Cortex of kidney (tissue), 1 donor: Measurements from ENCODE around the gene MROH2B.
"Not testable (repeated sequence)": the region's sequence is repeated elsewhere in the genome, so short reads cannot be mapped to it uniquely, and the experiment has no call there.

ENCODE experiments used
- DNase-seq: peaks from one replicate; lab custom pipeline; 2025; lab: John Stamatoyannopoulos, UW

Gene MROH2B

GRCh38 chr5:41022600-41022999 is 48.5 kb downstream of the MROH2B start:
- not testable (repeated sequence) for DNase-seq

- no peak for DNase-seq
Measured at GRCh38 chr5:41012318-41012717, 58.8 kb downstream of the MROH2B start.

- no peak for DNase-seq
Measured at GRCh38 chr5:41010572-41010971, 60.6 kb downstream of the MROH2B start.

GRCh38 chr5:41009232-41009631 is 61.9 kb downstream of the MROH2B start:
- no peak for DNase-seq

- no peak for DNase-seq
Measured at GRCh38 chr5:41004931-41005330, 66.2 kb downstream of the MROH2B start.

- no peak for DNase-seq
Measured at GRCh38 chr5:41003670-41004376, 67.3 kb downstream of the MROH2B start.

GRCh38 chr5:40999966-41000365 is 71.2 kb downstream of the MROH2B start:
- no peak for DNase-seq

GRCh38 chr5:40999142-40999541 is 72.0 kb downstream of the MROH2B start:
- DNase-seq = no peak

- no peak for DNase-seq
Measured at GRCh38 chr5:40995801-40996586, 75.1 kb downstream of the MROH2B start.

DNA sequence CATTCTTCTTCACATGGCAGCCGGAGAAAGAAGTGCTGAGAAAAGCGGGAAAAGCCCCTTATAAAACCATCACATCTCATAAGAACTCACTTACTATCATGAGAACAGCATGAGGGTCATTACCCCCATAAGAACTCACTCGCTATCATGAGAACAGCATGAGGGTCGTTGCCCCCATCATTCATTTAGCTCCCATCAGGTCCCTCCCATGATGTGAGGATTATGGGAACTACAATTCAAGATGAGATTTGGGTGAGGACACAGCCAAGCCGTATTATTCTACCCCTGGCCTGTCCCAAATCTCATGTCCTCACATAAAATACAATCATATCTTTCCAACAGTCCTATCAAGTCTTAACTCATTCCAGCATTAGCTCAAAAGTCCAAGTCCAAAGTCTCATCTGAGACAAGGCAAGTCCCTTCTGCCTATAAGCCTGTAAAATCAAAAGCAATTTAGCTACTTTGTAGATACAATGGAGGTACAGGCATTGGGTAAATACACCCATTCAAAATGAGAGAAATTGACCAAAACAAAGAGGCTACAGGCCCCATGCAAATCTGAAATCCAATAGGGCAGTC is 79.1 kb downstream of the MROH2B start:
- no peak for DNase-seq

GRCh38 chr5:40991168-40991980 is 79.8 kb downstream of the MROH2B start:
- no peak for DNase-seq

GRCh38 chr5:40988746-40989510 is 82.2 kb downstream of the MROH2B start:
- no peak for DNase-seq

DNA sequence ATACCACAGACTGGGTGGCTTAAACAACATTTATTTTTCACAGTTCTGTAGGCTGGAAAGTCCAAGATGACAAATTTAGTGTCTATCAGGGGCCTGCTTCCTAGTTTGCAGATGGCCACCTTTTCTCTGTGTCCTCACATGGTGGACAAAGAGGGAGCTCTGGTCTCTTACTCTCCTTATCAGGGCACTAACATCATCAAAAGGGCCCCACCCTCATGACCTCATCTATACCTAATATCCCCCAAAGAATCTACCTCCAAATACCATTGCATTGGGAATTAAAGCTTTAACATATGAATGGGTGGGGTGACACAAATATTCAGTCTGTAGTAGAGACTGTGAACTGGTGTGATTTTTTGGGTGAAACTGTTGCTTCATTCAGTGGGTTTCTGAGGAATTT is 83.8 kb downstream of the MROH2B start:
- DNase-seq = no peak

DNA sequence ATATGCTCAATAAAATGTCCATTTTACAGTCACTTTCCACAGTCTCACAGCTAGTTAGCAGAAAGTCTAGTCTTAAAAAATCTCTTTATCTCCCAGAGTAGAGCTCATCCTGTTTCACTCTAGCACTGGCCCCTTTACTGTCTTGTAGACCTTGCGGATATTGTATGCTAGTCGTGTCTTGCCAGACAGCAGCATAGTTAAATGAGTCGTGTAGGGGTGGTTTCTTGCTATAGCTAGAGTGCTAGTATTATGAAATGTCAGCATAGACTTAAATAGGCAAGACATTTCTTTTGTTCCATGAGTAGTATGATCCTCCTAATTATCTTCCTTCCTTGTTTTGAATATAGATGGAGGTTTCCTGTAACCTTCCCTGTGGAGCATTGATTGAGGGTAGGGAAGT is 84.5 kb downstream of the MROH2B start:
- DNase-seq = no peak

DNA sequence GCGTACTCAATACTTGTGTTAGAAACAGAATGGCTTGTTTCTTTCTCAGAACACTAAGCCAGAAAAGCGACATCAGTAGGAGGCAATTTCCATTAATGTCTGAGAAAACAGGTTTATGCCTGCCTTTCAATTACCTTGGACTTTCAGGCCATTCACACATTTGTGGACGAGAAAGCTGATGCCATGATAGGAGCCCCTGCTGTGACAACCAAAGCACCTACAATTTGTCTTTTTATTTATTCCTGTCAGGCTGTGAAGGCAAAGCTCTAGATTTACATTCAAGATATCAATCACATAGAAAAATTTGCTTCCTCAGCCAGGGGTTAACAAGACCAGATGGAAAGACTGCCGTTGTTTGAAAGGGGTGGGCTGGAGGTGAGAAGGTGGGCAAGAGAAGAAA is 85.6 kb downstream of the MROH2B start:
- no peak for DNase-seq

- no peak for DNase-seq
Measured at GRCh38 chr5:40984884-40985283, 86.3 kb downstream of the MROH2B start.

DNA sequence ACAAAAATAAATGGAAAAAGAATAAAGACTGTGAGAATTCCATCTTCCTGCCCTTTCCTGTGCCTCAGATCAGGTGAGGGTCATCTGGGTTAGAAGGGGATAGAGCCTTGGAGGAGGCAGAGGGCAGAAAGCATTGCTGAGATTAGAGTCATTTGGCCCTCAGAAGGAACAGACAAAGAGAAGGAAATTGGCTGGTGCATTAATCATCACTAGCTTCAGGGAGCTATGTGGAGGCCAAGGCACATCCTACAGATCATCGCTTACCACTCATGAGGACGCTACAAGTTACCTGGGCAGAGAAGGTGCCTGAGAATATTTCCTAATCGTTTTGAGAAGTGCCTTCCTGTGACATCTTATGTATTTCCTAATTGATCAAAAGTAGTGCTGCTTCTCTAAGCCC is 87.4 kb downstream of the MROH2B start:
- no peak for DNase-seq

DNA sequence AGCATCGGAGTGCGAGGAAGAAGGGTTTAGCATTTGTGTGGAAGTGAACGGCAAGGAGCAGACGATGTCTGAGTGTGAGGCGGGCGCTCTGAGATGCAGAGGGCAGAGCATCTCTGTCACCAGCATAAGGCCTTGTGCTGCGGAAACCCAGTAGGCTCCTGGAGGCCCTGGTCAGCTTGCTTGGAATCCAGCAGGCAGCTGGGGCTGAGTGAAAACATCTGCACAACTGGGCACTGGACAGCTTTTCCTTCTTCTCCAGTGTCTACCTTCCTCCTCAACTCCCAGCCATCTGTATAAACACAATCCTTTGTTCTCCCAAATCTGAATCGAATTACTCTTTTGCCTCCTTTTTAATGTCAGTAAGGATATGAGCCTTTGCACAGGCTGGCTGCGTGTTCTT is 89.7 kb downstream of the MROH2B start:
- DNase-seq = no peak

GRCh38 chr5:40976836-40977235 is 94.3 kb downstream of the MROH2B start:
- no peak for DNase-seq

DNA sequence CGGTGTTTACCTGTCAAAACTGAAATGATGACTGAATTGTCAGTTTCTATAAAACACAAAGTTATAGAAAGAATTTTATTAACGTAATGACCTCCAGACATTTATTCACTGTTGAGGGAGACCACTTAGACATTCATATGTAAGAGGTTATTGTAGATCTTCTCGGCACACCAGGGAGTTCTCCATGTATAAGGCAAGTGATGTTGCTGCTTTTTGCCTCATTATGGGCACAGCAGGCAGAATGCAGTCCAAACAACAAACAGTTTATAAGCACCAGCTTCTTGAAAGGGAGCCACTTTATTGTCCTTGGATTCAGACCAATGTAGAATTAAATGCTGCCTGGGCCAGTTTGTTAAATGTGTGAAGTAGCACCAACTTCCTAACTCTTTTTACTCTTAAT is 95.1 kb downstream of the MROH2B start:
- DNase-seq = no peak

DNA sequence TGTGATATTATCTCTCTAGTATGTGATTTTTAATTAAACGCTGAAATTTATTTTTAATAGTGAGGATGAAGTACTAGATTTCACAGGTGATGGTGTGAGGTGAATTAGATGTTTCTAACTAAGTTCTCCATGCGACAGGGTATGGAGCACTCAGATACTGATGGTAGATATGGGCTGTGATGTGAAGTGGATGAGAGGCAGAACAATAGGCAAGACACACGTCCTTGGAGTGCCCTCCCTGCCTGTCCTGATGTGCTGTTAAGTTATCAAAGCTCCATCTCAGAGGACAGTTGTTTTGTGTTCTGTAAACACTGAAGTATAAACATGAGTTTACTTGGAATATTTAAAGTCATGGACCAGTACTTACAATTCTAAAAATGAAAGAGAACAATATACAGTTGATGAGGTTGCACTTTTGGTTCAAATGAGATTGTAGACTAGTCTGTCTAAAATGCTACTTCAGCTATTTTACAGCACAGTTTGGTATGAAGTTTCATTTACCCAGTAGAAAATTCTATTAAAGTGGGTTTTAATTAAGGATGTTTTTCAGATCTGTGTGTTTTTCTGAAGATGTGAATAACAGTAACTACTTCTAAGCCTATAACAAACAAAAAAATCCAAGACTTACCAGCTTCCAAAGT is 97.7 kb downstream of the MROH2B start:
- DNase-seq = no peak
